Type B pancreatic cell (in vitro differentiated cells): ENCODE measurements around the gene COASY. TPM values are rescaled to one million over a fixed set of nuclear protein-coding genes. Genes with fewer than 3 reads are reported as not detected.
A peak's percentile ranks its signal among the peaks of the same experiment; 100 is the strongest.
"Not testable (repeated sequence)": the region's sequence is repeated elsewhere in the genome, so short reads cannot be mapped to it uniquely, and the experiment has no call there.

ENCODE experiments used
- DNase-seq: peaks from one replicate; pipeline ENCODE4 v3.0.0; 2021; ENCODE audit warnings: mixed read lengths; ENCODE audit not compliant: unreplicated experiment; ENCODE audit errors: extremely low spot score
- H3K27ac Mint-ChIP-seq: 2 replicates; pipeline ENCODE4 v1.8.0; 2021; ENCODE audit warnings: mild to moderate bottlenecking, mixed read lengths
- H3K27me3 Mint-ChIP-seq: 2 replicates; pipeline ENCODE4 v1.8.0; 2021; ENCODE audit warnings: mixed read lengths
- H3K36me3 Mint-ChIP-seq: 2 replicates; pipeline ENCODE4 v1.8.0; 2021; ENCODE audit warnings: mixed read lengths
- H3K4me1 Mint-ChIP-seq: one replicate; pipeline ENCODE4 v1.8.0; 2021; ENCODE audit warnings: mixed read lengths; ENCODE audit not compliant: unreplicated experiment
- H3K4me3 Mint-ChIP-seq: 2 replicates; pipeline ENCODE4 v1.8.0; 2021; ENCODE audit warnings: mild to moderate bottlenecking, mixed read lengths
- H3K9me3 Mint-ChIP-seq: 2 replicates; pipeline ENCODE4 v1.8.0; 2021; ENCODE audit warnings: mixed read lengths
- CTCF ChIP-seq: fragments of 200-600 bp; sonication (generic); conservative IDR thresholded peaks from 2 replicates; pipeline ENCODE4 v1.5.0; 2021; ENCODE audit warnings: antibody characterized with exemption, mild to moderate bottlenecking
- total RNA-seq: library from RNA; stranded (reverse); gene quantifications from 2 replicates; pipeline ENCODE4 v1.2.1, GENCODE V29; 2021; ENCODE audit warnings: low replicate concordance

COASY gene
- total RNA-seq, 1 donor from 2014 or later, result 78.0 TPM

GRCh38 chr17:42544874-42545283, 17.1 kb upstream of the COASY start:
- TF ChIP-seq CTCF, result no peak
- H3K27ac Mint-ChIP-seq, result no peak overlapping the region
- H3K36me3 Mint-ChIP-seq, result no peaks in the 10 kb centered on the region
- no peaks in the 10 kb centered on the region for H3K9me3 Mint-ChIP-seq
- no peak for DNase-seq
- H3K4me1 Mint-ChIP-seq, result no peaks in the 10 kb centered on the region
- H3K4me3 Mint-ChIP-seq, result no peak overlapping the region
- no peaks in the 10 kb centered on the region for H3K27me3 Mint-ChIP-seq

- H3K27me3 Mint-ChIP-seq, H3K9me3 Mint-ChIP-seq, H3K4me1 Mint-ChIP-seq, H3K4me3 Mint-ChIP-seq, H3K27ac Mint-ChIP-seq, H3K36me3 Mint-ChIP-seq, DNase-seq: not testable (repeated sequence)
These were observed 16.0 kb upstream of the COASY start for GRCh38 chr17:42545755-42546505.

DNA sequence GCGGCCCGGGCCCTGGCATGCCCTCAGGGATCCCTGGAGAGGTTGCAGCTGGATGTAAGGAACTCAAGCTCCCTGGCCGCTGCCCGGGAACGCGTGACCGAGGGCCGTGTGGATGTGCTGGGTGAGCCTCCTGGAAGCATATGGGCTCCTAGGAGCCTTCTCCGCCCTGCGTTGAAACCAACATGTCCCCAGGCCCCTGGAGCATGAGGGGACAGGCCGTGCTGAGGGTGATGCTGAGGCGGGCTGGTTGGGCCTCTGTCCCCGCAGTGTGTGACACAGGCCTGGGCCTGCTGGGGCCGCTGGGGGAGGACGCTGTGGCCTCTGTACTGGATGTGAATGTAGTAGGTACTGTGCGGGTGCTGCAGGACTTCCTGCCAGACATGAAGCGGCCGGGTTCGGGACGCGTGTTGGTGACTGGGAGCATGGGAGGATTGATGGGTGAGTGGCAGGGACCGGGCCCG, 14.9 kb upstream of the COASY start:
- DNase-seq, result no peak
- no peaks in the 10 kb centered on the region for H3K27me3 Mint-ChIP-seq
- no peak for TF ChIP-seq CTCF
- no peak overlapping the region for H3K27ac Mint-ChIP-seq
- H3K4me1 Mint-ChIP-seq, result peaks cover 4% of the 10 kb centered on the region
- H3K4me3 Mint-ChIP-seq, result peak overlapping the region; percentile 36
- H3K9me3 Mint-ChIP-seq, result no peaks in the 10 kb centered on the region
- H3K36me3 Mint-ChIP-seq, result no peaks in the 10 kb centered on the region

DNA sequence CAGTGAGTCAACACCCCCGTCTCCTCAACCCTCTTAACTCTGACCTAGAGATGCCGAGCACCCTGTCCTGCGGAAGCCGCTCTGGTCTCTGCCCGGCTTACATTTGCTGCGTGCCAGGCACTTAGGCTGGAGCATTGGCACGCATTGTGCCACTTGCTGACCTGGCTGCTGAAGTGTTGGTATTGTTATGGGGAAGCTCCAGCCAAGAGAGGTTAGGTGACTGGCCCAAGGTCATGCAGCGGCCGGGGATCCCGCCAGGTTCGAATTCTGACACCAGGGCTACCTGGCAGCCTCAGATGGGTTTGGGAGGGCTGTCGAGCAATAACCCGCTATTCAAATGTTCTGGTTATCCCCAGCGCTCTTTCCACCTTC, 14.3 kb upstream of the COASY start:
- no peak overlapping the region for H3K4me3 Mint-ChIP-seq
- no peak overlapping the region for H3K27ac Mint-ChIP-seq
- peaks cover 4% of the 10 kb centered on the region for H3K4me1 Mint-ChIP-seq
- DNase-seq, result no peak
- no peaks in the 10 kb centered on the region for H3K36me3 Mint-ChIP-seq
- H3K27me3 Mint-ChIP-seq, result no peaks in the 10 kb centered on the region
- no peak for TF ChIP-seq CTCF
- no peaks in the 10 kb centered on the region for H3K9me3 Mint-ChIP-seq

DNA sequence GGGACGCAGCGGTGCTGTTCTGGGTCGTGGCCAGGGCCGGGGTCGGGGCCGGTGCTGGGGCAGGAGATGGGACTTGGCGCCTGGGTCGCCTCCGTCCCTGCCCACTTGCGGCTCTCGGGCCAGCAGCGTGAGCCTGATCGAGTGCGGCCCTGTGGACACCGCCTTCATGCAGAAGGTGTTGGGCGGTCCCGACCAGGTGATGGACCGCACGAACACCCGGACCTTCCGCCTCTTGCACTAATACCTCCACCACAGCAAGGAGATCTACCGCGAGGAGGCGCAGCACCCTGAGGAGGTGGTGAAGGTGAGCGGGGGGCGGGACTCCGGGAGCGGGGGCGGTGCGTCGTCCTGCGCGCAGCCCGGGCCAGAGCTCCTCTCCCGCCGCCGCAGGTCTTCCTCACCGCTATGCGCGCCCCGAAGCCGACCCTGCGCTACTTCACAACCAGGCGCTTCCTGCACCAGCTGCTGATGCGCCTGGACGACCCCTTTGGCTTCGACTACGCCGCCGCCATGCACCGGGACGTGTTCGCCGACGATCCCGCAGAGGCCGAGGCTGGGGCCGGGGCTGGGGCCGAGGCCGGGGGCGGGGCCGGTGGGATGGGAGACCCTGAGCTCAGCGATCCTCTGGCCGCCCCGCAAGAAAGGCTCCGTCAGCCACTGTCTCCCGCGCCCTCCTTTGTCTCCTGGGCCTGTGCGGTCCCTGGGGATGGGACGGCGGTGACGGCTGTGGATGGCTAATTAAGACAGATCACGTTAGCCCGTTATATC, 13.7 kb upstream of the COASY start:
- peak overlapping the region; percentile 78 for H3K4me3 Mint-ChIP-seq
- peak; percentile 67 for TF ChIP-seq CTCF
- no peaks in the 10 kb centered on the region for H3K9me3 Mint-ChIP-seq
- peaks cover 4% of the 10 kb centered on the region for H3K4me1 Mint-ChIP-seq
- no peak overlapping the region for H3K27ac Mint-ChIP-seq
- peak; percentile 87 for DNase-seq
- no peaks in the 10 kb centered on the region for H3K27me3 Mint-ChIP-seq
- H3K36me3 Mint-ChIP-seq, result no peaks in the 10 kb centered on the region
